H1 (cell line): Measurements from ENCODE around the gene TUBB2B. TPM values are rescaled to one million over a fixed set of nuclear protein-coding genes. Genes with fewer than 3 reads are reported as not detected.

ENCODE experiments used
- CTCF ChIA-PET: fragments of 300-600 bp; sonication (Branson Sonifier 250); formaldehyde crosslinking; loops from one replicate; lab custom pipeline; 2021; ENCODE audit not compliant: partially characterized antibody; lab: Charles Lee
- POLR2A ChIA-PET: fragments of 300-600 bp; sonication (Branson Sonifier 250); formaldehyde crosslinking; loops from one replicate; lab custom pipeline; 2021; ENCODE audit warnings: inconsistent platforms; ENCODE audit not compliant: partially characterized antibody; lab: Charles Lee
- DNase-seq, 2 experiments: peaks; one replicate each; pipeline versions ENCODE4 v3.0.0 to v3.0.0-alpha.2; 2010 to 2022; ENCODE audit warnings: low spot score in 2 of 2, low read depth in 1 of 2, mixed read lengths in 1 of 2
- FAIRE-seq: peaks from 2 replicates; lab custom pipeline; 2011; peaks lifted over from hg19 to GRCh38; lab: Jason Lieb, UNC
- H2AFZ ChIP-seq: 2 replicates; pipeline ENCODE4 v1.8.1; 2012; ENCODE audit warnings: low read length, inconsistent platforms
- H2AK5ac ChIP-seq: 2 replicates; pipeline ENCODE4 v1.6.1; 2013; ENCODE audit warnings: low read depth, low read length
- H2BK120ac ChIP-seq: replicated peaks from 2 replicates; pipeline ENCODE3; 2013; ENCODE audit warnings: low read depth, low read length, inconsistent platforms
- H2BK12ac ChIP-seq: 2 replicates; pipeline ENCODE4 v1.6.1; 2013; ENCODE audit warnings: low read depth, low read length
- H2BK15ac ChIP-seq: 2 replicates; pipeline ENCODE4 v1.6.1; 2013; ENCODE audit warnings: low read length
- H2BK20ac ChIP-seq: 2 replicates; pipeline ENCODE4 v1.6.1; 2013; ENCODE audit warnings: low read length
- H2BK5ac ChIP-seq: 2 replicates; pipeline ENCODE4 v1.6.1; 2013; ENCODE audit warnings: low read depth, low read length
- H3K14ac ChIP-seq: 2 replicates; pipeline ENCODE4 v1.6.1; 2013; ENCODE audit warnings: inconsistent platforms; ENCODE audit not compliant: insufficient read length
- H3K18ac ChIP-seq: 2 replicates; pipeline ENCODE4 v1.6.1; 2013; ENCODE audit warnings: low read length; ENCODE audit errors: extremely low read depth
- H3K23ac ChIP-seq: 2 replicates; pipeline ENCODE4 v1.6.1; 2013; ENCODE audit warnings: inconsistent platforms; ENCODE audit not compliant: insufficient read length
- H3K23me2 ChIP-seq: 2 replicates; pipeline ENCODE4 v1.6.1; 2013; ENCODE audit warnings: low read depth, low read length
- H3K27ac ChIP-seq: 2 replicates; pipeline ENCODE4 v1.6.1; 2011; ENCODE audit warnings: low read depth, low read length, inconsistent platforms
- H3K27me3 ChIP-seq, 4 experiments: replicated peaks in 1 of 4; 1 replicate in 1 of 4; 2 replicates in 3 of 4; pipeline versions ENCODE4 v1.6.1 to v1.8.1; 2011 to 2013; ENCODE audit warnings: low read length in 3 of 4, mild to moderate bottlenecking in 3 of 4, inconsistent platforms in 2 of 4, mixed read lengths in 2 of 4, moderate library complexity in 1 of 4; ENCODE audit not compliant: control insufficient read depth in 3 of 4, insufficient read depth in 3 of 4; ENCODE audit errors: extremely low read depth in 1 of 4
- H3K36me3 ChIP-seq, 4 experiments: 2 replicates each; pipeline versions ENCODE4 v1.6.1 to v1.8.1; 2011 to 2013; ENCODE audit warnings: mild to moderate bottlenecking in 4 of 4, low read length in 3 of 4, moderate library complexity in 2 of 4, control low read depth in 1 of 4, inconsistent platforms in 1 of 4; ENCODE audit not compliant: insufficient read depth in 4 of 4, control insufficient read depth in 2 of 4
- H3K4ac ChIP-seq: replicated peaks from 2 replicates; pipeline ENCODE3; 2013; ENCODE audit warnings: low read length, low read depth, mixed read lengths, inconsistent platforms; ENCODE audit not compliant: insufficient read length
- H3K4me1 ChIP-seq, 4 experiments: replicated peaks in 1 of 4; 1 replicate in 1 of 4; 2 replicates in 3 of 4; pipeline versions ENCODE4 v1.6.1 to v1.8.1; 2011 to 2013; ENCODE audit warnings: low read length in 3 of 4, inconsistent platforms in 2 of 4, mixed read lengths in 1 of 4; ENCODE audit not compliant: insufficient read depth in 4 of 4, control insufficient read depth in 3 of 4
- H3K4me2 ChIP-seq, 2 experiments: 2 replicates each; pipeline versions ENCODE4 v1.6.1 to v1.8.1; 2011 to 2013; ENCODE audit warnings: low read depth in 2 of 2, low read length in 2 of 2, control low read depth in 1 of 2, inconsistent platforms in 1 of 2, mild to moderate bottlenecking in 1 of 2; ENCODE audit not compliant: insufficient read depth in 1 of 2
- H3K4me3 ChIP-seq, 4 experiments: fragments of 200-600, 300-600 bp in 1 of 4; sonication (generic), shearing (Covaris generic), sonication (Bioruptor Twin) in 1 of 4; 2 replicates each; pipeline versions ENCODE4 v1.5.1 to v1.8.1; 2011 to 2016; ENCODE audit warnings: low read length in 4 of 4, low read depth in 3 of 4, control low read depth in 2 of 4, inconsistent platforms in 2 of 4, mild to moderate bottlenecking in 2 of 4, mixed read lengths in 1 of 4, moderate library complexity in 1 of 4; ENCODE audit not compliant: insufficient read depth in 2 of 4; ENCODE audit errors: extremely low read depth in 1 of 4
- H3K56ac ChIP-seq: replicated peaks from 2 replicates; pipeline ENCODE3; 2013; ENCODE audit warnings: low read depth, mild to moderate bottlenecking, mixed read lengths, low read length, inconsistent platforms; ENCODE audit not compliant: insufficient read length
- H3K79me1 ChIP-seq: 2 replicates; pipeline ENCODE4 v1.6.1; 2013; ENCODE audit warnings: low read depth, low read length, control low read depth
- H3K79me2 ChIP-seq, 2 experiments: 2 replicates each; pipeline versions ENCODE4 v1.6.1 to v1.8.1; 2012 to 2013; ENCODE audit warnings: low read length in 2 of 2, mild to moderate bottlenecking in 2 of 2, inconsistent platforms in 1 of 2; ENCODE audit not compliant: insufficient read depth in 2 of 2, control insufficient read depth in 1 of 2
- H3K9ac ChIP-seq, 4 experiments: replicated peaks in 1 of 4; 1 replicate in 1 of 4; 2 replicates in 3 of 4; pipeline versions ENCODE4 v1.6.1 to v1.8.1; 2011 to 2013; ENCODE audit warnings: low read depth in 3 of 4, low read length in 3 of 4, control low read depth in 2 of 4, mild to moderate bottlenecking in 2 of 4, moderate library complexity in 2 of 4, inconsistent platforms in 1 of 4; ENCODE audit errors: extremely low read depth in 1 of 4
- H3K9me3 ChIP-seq, 2 experiments: 2 replicates each; pipeline versions ENCODE4 v1.6.1 to v1.8.1; 2012 to 2013; ENCODE audit warnings: mild to moderate bottlenecking in 2 of 2, moderate library complexity in 2 of 2, control low read depth in 1 of 2, inconsistent platforms in 1 of 2, low read depth in 1 of 2, low read length in 1 of 2, mixed read lengths in 1 of 2; ENCODE audit not compliant: insufficient read depth in 2 of 2
- H4K20me1 ChIP-seq, 2 experiments: replicated peaks in 1 of 2; 2 replicates each; pipeline versions ENCODE3 to v1.8.1; 2011 to 2013; ENCODE audit warnings: inconsistent platforms in 2 of 2, low read length in 2 of 2, mild to moderate bottlenecking in 1 of 2; ENCODE audit not compliant: insufficient read depth in 2 of 2, control insufficient read depth in 1 of 2
- H4K5ac ChIP-seq: 2 replicates; pipeline ENCODE4 v1.6.1; 2013; ENCODE audit warnings: low read length, low read depth, mixed read lengths, inconsistent platforms; ENCODE audit not compliant: insufficient read length
- H4K8ac ChIP-seq: 2 replicates; pipeline ENCODE4 v1.8.0; 2013; ENCODE audit warnings: mild to moderate bottlenecking, moderate library complexity, low read length, inconsistent platforms; ENCODE audit not compliant: insufficient read depth; ENCODE audit errors: extremely low read depth
- H4K91ac ChIP-seq: replicated peaks from 2 replicates; pipeline ENCODE3; 2013; ENCODE audit warnings: low read length, mixed read lengths, inconsistent platforms; ENCODE audit not compliant: insufficient read length
- ASH2L ChIP-seq: fragments of 200-600, 300-600 bp; sonication (generic); IDR thresholded peaks from one replicate; pipeline ENCODE4 v1.7.1; 2017; ENCODE audit warnings: low read length
- BCL11A ChIP-seq, 2 experiments: IDR thresholded peaks; one replicate each; pipeline ENCODE4 v1.6.1; 2011; ENCODE audit warnings: low read depth in 2 of 2, low read length in 2 of 2, mild to moderate bottlenecking in 2 of 2
- EGR1 ChIP-seq: IDR thresholded peaks from 2 replicates; pipeline ENCODE4 v1.6.1; 2011; ENCODE audit warnings: low read depth, low read length, borderline replicate concordance
- EP300 ChIP-seq, 2 experiments: IDR thresholded peaks; 1 replicate in 1 of 2; 2 replicates in 1 of 2; pipeline ENCODE4 v1.6.1; 2011 to 2012; ENCODE audit warnings: low read depth in 2 of 2, low read length in 2 of 2, mild to moderate bottlenecking in 2 of 2, borderline replicate concordance in 1 of 2, inconsistent platforms in 1 of 2, moderate library complexity in 1 of 2
- HDAC6 ChIP-seq: IDR thresholded peaks from one replicate; pipeline ENCODE4 v1.7.1; 2012; ENCODE audit warnings: low read depth, mild to moderate bottlenecking, inconsistent platforms, low read length, moderate library complexity
- MAFK ChIP-seq: IDR thresholded peaks from 2 replicates; pipeline ENCODE4 v1.6.1; 2012; ENCODE audit warnings: low read depth, mild to moderate bottlenecking, improper control_type of control experiment, low read length
- NANOG ChIP-seq: IDR thresholded peaks from 2 replicates; pipeline ENCODE4 v1.6.1; 2011; ENCODE audit warnings: low read length, low read depth, mild to moderate bottlenecking, inconsistent platforms; ENCODE audit not compliant: insufficient read depth, poor library complexity, severe bottlenecking
- NRF1 ChIP-seq: IDR thresholded peaks from 2 replicates; pipeline ENCODE4 v1.6.1; 2011; ENCODE audit warnings: mild to moderate bottlenecking, low read depth, low read length, improper control_type of control experiment
- SUZ12 ChIP-seq: fragments of 200-600 bp; sonication (generic); IDR thresholded peaks from 2 replicates; pipeline ENCODE4 v1.6.1; 2012; ENCODE audit warnings: mild to moderate bottlenecking, inconsistent platforms, low read length, moderate library complexity, mixed read lengths
- WGBS, 2 experiments: shearing (Covaris generic) in 1 of 2; methylation state at CpG; one replicate each; pipeline versions ENCODE4 v1.1.6 to v1.1.7; 2013 to 2015; ENCODE audit warnings: low lambda C conversion rate in 2 of 2, mixed read lengths in 2 of 2, inconsistent platforms in 1 of 2, low coverage in 1 of 2, missing lambda C conversion rate in 1 of 2; ENCODE audit not compliant: insufficient replicate concordance in 2 of 2, insufficient coverage in 1 of 2, insufficient read length in 1 of 2; ENCODE audit errors: extremely low coverage in 1 of 2, missing lambda C conversion rate in 1 of 2; 5-methylcytosine and 5-hydroxymethylcytosine counted together
- polyA plus RNA-seq, 7 experiments: library from polyadenylated mRNA; depleted of rRNA in 3 of 7; stranded (reverse) in 5 of 7; unstranded in 2 of 7; fragments of >200 nt in 5 of 7; fragments of 200-250 nt in 2 of 7; gene quantifications; 1 replicate in 5 of 7; 2 replicates in 1 of 7; 4 replicates in 1 of 7; pipeline versions ENCODE4 v1.2.1 to v1.2.3, GENCODE V29; 2011 to 2013; ENCODE audit warnings: missing spikeins in 2 of 7, mixed read lengths in 2 of 7
- total RNA-seq: library from RNA; stranded (reverse); fragmentation: NEBNext Ultra II Directional; extraction: Animal tissue kit (Norgen Biotek cat#: 25700); gene quantifications from 2 replicates; pipeline ENCODE4 v1.2.1, GENCODE V29; 2021
- TF ChIP-seq, protein P1 (sequence below): IDR thresholded peaks from 2 replicates; pipeline ENCODE4 v1.6.1; 2012; ENCODE audit warnings: low read length, inconsistent platforms

Gene TUBB2B
- total and polyA plus RNA-seq, 2 of the 8 experiments (the other 6 are each of a cell fraction or from before 2014, with no cell fraction given), result 612 to 722 TPM

DNA sequence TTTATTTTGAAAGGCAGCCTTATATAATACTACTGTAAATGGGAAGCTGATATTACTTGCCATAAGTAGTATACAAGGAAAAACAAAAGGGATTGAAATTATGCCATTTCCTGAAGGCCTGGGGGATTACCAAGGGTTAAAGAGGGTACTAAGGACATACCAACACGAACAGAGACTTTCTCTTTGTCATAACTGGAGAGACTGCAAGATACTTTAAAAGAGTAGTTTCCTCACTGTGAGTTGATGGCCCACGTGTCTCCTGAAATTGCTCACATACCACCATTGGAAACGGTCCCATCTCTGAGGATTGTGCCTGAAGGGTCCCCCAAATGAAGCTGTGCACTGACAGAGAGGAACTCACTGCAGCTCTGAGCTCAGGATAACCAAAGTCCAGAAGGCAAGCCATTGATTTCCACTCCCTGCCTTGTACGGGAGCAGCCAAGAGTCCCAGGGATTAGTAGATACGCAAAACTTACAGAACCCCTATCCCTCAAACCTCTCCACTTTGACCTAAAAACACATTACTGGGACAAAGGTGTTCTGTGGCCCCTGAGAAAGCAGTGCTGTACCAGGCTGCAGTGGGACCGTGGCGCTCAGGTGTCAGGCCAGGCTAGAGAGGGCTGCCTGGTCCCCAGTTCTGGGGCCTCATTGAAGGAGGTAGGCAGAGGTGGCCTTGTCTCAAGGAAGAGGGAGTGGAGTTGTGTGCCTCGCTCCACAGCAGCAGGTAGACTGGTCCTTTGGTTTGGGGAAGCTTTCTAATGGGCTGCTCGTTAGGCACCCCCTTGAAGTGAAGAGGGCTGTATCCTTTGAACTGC lies 46.5 kb upstream of the TUBB2B start:
- no peak overlapping the region for H3K4ac ChIP-seq
- H3K4me1 ChIP-seq, result no peaks in the 10 kb centered on the region; a peak in 1 of 7 replicates
- no peaks in the 10 kb centered on the region for H3K27me3 ChIP-seq
- 88% methylated on average over 9 of the region's 9 CpGs; no CpG with 5 or more reads in 1 of the 2 experiments for WGBS, 2 experiments
- no peak overlapping the region for H2AFZ ChIP-seq
- CTCF ChIA-PET, result interaction anchor here (0.7 to 2.2 kb wide), 4 partner anchors 8 to 762 kb away, joined by 3 to 11 read pairs (median 4); no protein-coding TSS in a partner anchor
- H3K27ac ChIP-seq, result no peak overlapping the region
- H4K5ac ChIP-seq, result no peak overlapping the region
- no peaks in the 10 kb centered on the region for H3K9me3 ChIP-seq
- DNase-seq, result no peak
- H3K18ac ChIP-seq, result no peak overlapping the region
- 0 out of 4 replicates have a peak, but pooled peaks cover 0 to 2% of the 10 kb centered on the region in 2 experiments for H3K79me2 ChIP-seq
- no peak overlapping the region for H3K56ac ChIP-seq
- peaks cover 4 to 21% of the 10 kb centered on the region in 2 experiments for H4K20me1 ChIP-seq
- H2BK120ac ChIP-seq, result no peak overlapping the region
- peaks cover 2 to 42% (median 16%) of the 10 kb centered on the region in 4 experiments; a peak in 5 of 8 replicates for H3K36me3 ChIP-seq
- no peak overlapping the region for H4K91ac ChIP-seq
- no peak overlapping the region for H2BK15ac ChIP-seq
- POLR2A ChIA-PET, result interaction anchor here (1.8 kb wide), 1 partner anchor 14 kb away, joined by 14 read pairs; no protein-coding TSS in a partner anchor
- H2BK5ac ChIP-seq, result no peak overlapping the region; the same call in 1 of the 2 replicates
- no peak overlapping the region for H3K14ac ChIP-seq
- no peak for FAIRE-seq
- no peak overlapping the region for H3K4me2 ChIP-seq
- H3K23me2 ChIP-seq, result no peaks in the 10 kb centered on the region
- H3K9ac ChIP-seq, result no peak overlapping the region; a peak in 1 of 7 replicates
- H4K8ac ChIP-seq, result no peak overlapping the region
- H2BK20ac ChIP-seq, result no peak overlapping the region
- H3K79me1 ChIP-seq, result peaks cover 8% of the 10 kb centered on the region
- no peak overlapping the region for H2AK5ac ChIP-seq
- H3K23ac ChIP-seq, result no peak overlapping the region
- no peak overlapping the region for H2BK12ac ChIP-seq
- no peak overlapping the region for H3K4me3 ChIP-seq
- TF ChIP-seq EGR1, result no peak
- no peak for TF ChIP-seq NANOG
- TF ChIP-seq NRF1, result no peak
- no peak for TF ChIP-seq ASH2L
- no peak for TF ChIP-seq HDAC6
- TF ChIP-seq EP300 (IDR thresholded peaks at IDR 0.05; ENCODE audit: borderline replicate concordance in 1 of 2, low read depth in 2 of 2, low read length in 2 of 2), result no peak
- TF ChIP-seq BCL11A (IDR thresholded peaks at IDR 0.05; ENCODE audit: low read depth in 2 of 2, low read length in 2 of 2), result no peak
- no peak for TF ChIP-seq MAFK
- TF ChIP-seq, protein P1, sequence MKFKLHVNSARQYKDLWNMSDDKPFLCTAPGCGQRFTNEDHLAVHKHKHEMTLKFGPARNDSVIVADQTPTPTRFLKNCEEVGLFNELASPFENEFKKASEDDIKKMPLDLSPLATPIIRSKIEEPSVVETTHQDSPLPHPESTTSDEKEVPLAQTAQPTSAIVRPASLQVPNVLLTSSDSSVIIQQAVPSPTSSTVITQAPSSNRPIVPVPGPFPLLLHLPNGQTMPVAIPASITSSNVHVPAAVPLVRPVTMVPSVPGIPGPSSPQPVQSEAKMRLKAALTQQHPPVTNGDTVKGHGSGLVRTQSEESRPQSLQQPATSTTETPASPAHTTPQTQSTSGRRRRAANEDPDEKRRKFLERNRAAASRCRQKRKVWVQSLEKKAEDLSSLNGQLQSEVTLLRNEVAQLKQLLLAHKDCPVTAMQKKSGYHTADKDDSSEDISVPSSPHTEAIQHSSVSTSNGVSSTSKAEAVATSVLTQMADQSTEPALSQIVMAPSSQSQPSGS, result no peak
- TF ChIP-seq SUZ12, result no peak
